ENCODE results near the gene CUL4A. TPM values are rescaled to one million over a fixed set of nuclear protein-coding genes. Genes with fewer than 3 reads are reported as not detected.

Gene CUL4A
- polyA plus RNA-seq, 4 donors = 30.2 to 80.1 (median 32.5) TPM

DNA sequence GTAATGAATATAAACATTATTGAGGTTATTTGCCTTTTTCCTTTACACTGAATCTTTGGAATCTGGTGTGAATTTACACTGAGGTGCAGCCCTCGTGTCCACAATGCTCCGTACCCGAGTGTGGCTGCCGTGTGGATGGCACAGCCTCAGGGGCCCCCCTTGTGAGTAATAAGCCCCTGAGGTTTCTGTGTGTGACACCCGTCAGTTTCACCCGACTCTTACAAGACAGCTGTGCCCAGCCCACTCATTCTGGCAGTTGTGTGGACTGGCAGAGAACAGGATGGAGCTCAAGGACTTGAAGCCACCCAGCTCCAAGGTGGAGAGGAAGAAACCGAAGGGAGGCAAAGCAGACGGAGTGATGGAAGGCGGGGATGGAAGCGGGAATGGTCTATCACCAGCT, 43.1 kb upstream of the CUL4A start:
- peaks cover 0 to 20% (median 0%) of the 10 kb centered on the region in 3 donors for H3K4me1 ChIP-seq (ENCODE audit: control insufficient read depth in 3 of 3, insufficient read depth in 2 of 3, low read depth in 1 of 3, low read length in 2 of 3)
- H3K27me3 ChIP-seq (ENCODE audit: control insufficient read depth in 3 of 3, insufficient read depth in 3 of 3, low read length in 3 of 3) = peaks cover 0 to 17% (median 8%) of the 10 kb centered on the region in 3 donors
- 87 to 95% (median 88%) methylated on average over 10 of the region's 10 CpGs for WGBS, 3 donors
- FAIRE-seq (no peak), DNase-seq (no peak)
- no peak overlapping the region for H3K4me3 ChIP-seq (ENCODE audit: low read depth in 1 of 3, low read length in 3 of 3)
- H3K9me3 ChIP-seq (ENCODE audit: control insufficient read depth in 2 of 2, insufficient read depth in 1 of 2, low read depth in 1 of 2, low read length in 1 of 2) = peaks cover 0 to 3% of the 10 kb centered on the region in 2 donors
- peaks cover 0 to 21% (median 0%) of the 10 kb centered on the region in 3 donors for H3K36me3 ChIP-seq (ENCODE audit: control insufficient read depth in 3 of 3, insufficient read depth in 2 of 3, low read depth in 1 of 3, low read length in 3 of 3)
- H3K27ac ChIP-seq (ENCODE audit: low read depth in 1 of 3, low read length in 2 of 3) = no peak overlapping the region

DNA sequence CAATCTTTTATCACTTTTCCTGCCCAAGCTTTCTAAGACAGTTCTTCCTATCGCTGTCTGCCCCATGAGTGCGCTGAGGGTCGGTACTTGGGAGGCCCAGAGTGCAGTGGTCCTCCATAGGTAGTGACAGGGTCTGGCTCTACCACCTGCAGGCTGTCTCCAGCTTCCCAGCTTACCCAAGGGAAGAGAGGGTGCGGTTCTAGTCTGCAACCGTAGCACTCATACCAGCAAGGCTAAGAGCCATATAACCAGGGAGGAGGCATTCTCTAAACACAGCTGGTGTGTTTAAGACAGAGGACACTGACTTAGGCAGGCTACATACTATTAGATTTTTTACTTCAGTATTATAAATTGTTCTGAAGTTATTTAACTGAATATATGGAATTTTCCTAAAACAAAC, 42.7 kb upstream of the CUL4A start:
- Histone ChIP-seq H3K27me3 (ENCODE audit: control insufficient read depth in 3 of 3, insufficient read depth in 3 of 3, low read length in 3 of 3) (peaks cover 0 to 13% (median 8%) of the 10 kb centered on the region in 3 donors), H3K9me3 (ENCODE audit: control insufficient read depth in 2 of 2, insufficient read depth in 1 of 2, low read depth in 1 of 2, low read length in 1 of 2) (peaks cover 0 to 3% of the 10 kb centered on the region in 2 donors), H3K4me3 (ENCODE audit: low read depth in 1 of 3, low read length in 3 of 3) (no peak overlapping the region), H3K4me1 (ENCODE audit: control insufficient read depth in 3 of 3, insufficient read depth in 2 of 3, low read depth in 1 of 3, low read length in 2 of 3) (peaks cover 0 to 24% (median 0%) of the 10 kb centered on the region in 3 donors), H3K27ac (ENCODE audit: low read depth in 1 of 3, low read length in 2 of 3) (no peak overlapping the region), H3K36me3 (ENCODE audit: control insufficient read depth in 3 of 3, insufficient read depth in 2 of 3, low read depth in 1 of 3, low read length in 3 of 3) (peaks cover 0 to 26% (median 0%) of the 10 kb centered on the region in 3 donors)
- DNase-seq (no peak), FAIRE-seq (no peak)
- 63 to 84% (median 79%) methylated on average over 5 of the region's 5 CpGs for WGBS, 3 donors

DNA sequence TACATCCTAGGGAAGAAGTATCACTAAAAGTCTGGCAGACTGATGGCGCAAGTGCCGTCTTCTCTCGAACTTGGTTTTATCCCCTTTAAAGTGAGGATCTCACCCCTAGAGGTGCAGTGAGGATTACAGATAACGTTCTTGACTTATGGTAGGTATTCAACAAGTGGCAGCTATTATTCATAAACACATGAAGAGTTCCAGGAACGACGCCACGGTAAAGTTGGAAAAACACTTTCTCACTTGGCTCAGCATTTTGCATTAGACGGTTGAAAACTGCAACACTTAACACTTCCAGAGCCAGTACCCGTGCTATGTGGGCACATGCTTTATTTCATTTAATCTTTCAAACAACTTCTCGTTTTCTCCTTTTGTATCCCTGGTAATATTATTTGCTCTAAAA, 42.3 kb upstream of the CUL4A start:
- peaks cover 0 to 12% (median 8%) of the 10 kb centered on the region in 3 donors for H3K27me3 ChIP-seq (ENCODE audit: control insufficient read depth in 3 of 3, insufficient read depth in 3 of 3, low read length in 3 of 3)
- no peak overlapping the region for H3K27ac ChIP-seq (ENCODE audit: low read depth in 1 of 3, low read length in 2 of 3)
- peaks cover 0 to 3% of the 10 kb centered on the region in 2 donors for H3K9me3 ChIP-seq (ENCODE audit: control insufficient read depth in 2 of 2, insufficient read depth in 1 of 2, low read depth in 1 of 2, low read length in 1 of 2)
- DNase-seq (no peak), FAIRE-seq (no peak)
- peaks cover 0 to 29% (median 0%) of the 10 kb centered on the region in 3 donors for H3K4me1 ChIP-seq (ENCODE audit: control insufficient read depth in 3 of 3, insufficient read depth in 2 of 3, low read depth in 1 of 3, low read length in 2 of 3)
- 90 to 97% (median 92%) methylated on average over 10 of the region's 10 CpGs for WGBS, 3 donors
- H3K36me3 ChIP-seq (ENCODE audit: control insufficient read depth in 3 of 3, insufficient read depth in 2 of 3, low read depth in 1 of 3, low read length in 3 of 3) = peaks cover 0 to 30% (median 0%) of the 10 kb centered on the region in 3 donors
- H3K4me3 ChIP-seq (ENCODE audit: low read depth in 1 of 3, low read length in 3 of 3) = no peak overlapping the region

DNA sequence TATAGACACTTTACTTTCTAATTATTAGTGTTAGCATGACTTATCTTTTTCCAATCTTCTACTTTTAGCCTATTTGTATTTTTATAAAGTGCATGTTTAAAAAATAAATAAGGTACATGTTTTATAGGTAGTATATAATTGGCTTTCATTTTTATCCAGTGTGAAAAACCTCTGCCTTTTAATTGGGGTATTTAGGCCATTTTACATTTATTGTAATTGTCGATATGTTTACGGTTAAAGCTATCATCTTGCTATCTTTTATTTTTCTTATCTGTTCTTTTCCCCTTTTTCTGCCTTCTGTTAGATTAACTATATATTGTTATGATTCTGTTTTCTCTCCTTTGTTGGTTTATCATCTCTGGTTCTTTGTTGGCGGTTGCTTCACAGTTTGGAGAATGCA, 41.8 kb upstream of the CUL4A start:
- Histone ChIP-seq H3K4me3 (ENCODE audit: low read depth in 1 of 3, low read length in 3 of 3) (no peak overlapping the region), H3K9me3 (ENCODE audit: control insufficient read depth in 2 of 2, insufficient read depth in 1 of 2, low read depth in 1 of 2, low read length in 1 of 2) (peaks cover 0 to 3% of the 10 kb centered on the region in 2 donors), H3K4me1 (ENCODE audit: control insufficient read depth in 3 of 3, insufficient read depth in 2 of 3, low read depth in 1 of 3, low read length in 2 of 3) (peaks cover 0 to 32% (median 0%) of the 10 kb centered on the region in 3 donors), H3K27me3 (ENCODE audit: control insufficient read depth in 3 of 3, insufficient read depth in 3 of 3, low read length in 3 of 3) (peaks cover 0 to 12% (median 8%) of the 10 kb centered on the region in 3 donors), H3K27ac (ENCODE audit: low read depth in 1 of 3, low read length in 2 of 3) (no peak overlapping the region), H3K36me3 (ENCODE audit: control insufficient read depth in 3 of 3, insufficient read depth in 2 of 3, low read depth in 1 of 3, low read length in 3 of 3) (peaks cover 0 to 35% (median 0%) of the 10 kb centered on the region in 3 donors)
- FAIRE-seq (no peak), DNase-seq (no peak)
- WGBS, 3 donors = 98 to 100% (median 99%) methylated on average over 3 of the region's 3 CpGs

DNA sequence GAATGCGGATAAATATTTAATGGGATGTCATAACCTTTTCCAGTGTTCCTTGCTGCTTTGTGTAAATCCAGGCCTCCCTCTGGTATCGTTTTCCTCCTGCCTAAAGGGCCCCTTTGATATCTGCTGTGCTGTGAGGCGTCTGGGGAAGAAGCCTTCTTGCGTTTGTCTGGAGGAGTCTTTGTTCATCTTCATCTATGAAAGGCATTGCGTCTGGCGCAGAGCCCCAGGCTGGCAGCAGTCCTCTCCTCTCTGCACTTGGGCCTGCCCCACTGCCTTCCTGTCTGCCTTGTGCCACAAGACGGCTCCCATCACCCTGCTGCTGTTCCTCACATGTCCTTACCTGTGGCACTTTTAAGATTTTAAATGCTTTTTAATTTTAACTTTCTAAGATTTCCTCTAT, 41.2 kb upstream of the CUL4A start:
- 89 to 97% (median 90%) methylated on average over 7 of the region's 7 CpGs for WGBS, 3 donors
- FAIRE-seq = no peak
- peaks cover 0 to 28% (median 0%) of the 10 kb centered on the region in 3 donors for H3K4me1 ChIP-seq (ENCODE audit: control insufficient read depth in 3 of 3, insufficient read depth in 2 of 3, low read depth in 1 of 3, low read length in 2 of 3)

DNA sequence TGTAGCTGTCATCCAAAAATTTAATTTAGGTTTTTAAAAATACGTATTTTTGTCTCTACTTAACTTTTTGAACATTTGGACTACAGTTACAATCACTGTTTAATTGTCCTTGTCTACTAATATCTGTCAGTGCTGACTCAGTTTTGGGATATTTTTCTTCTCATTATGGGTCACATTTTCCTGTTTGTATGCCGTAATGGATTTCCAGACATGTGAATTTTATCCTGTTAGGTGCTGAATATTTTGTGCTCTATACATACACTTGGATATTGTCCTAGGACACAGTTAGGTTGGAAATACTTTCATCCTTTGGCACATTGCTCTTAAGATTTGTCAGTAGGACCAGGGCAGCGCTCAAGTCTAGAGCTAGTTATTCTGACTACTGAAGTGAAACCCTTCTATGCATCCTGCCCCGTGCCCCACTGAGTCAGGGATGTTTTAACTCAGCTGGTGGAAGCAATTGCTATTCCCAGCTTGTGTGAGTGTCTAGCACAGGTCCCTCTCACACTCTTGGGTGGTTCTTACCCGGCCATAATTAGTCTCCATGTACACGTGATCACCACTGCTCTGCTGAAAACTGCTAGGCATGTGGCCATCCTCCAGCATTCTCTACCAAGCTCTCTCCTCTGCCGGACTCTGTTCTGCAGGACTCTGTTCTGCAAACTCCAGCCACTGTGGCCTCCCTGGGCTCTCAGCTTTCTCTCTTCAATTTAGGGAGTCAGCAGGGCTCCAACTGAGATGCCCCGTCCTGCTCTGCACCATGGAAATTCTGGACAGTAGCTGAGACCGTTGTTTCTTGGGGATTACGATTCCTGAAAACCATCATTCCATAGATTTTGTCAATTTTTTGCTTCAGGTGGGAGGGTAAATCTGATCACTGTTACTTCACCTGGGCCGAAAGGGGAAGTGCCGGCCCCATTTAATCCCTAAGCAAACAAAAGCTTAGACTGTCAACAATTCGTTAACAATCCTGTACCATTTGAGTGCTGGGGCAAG, 39.8 kb upstream of the CUL4A start:
- no peak overlapping the region for H3K27ac ChIP-seq (ENCODE audit: low read depth in 1 of 3, low read length in 2 of 3)
- peak in 1 of 2 donors; percentile 62 for DNase-seq
- peaks cover 0 to 27% (median 0%) of the 10 kb centered on the region in 3 donors for H3K4me1 ChIP-seq (ENCODE audit: control insufficient read depth in 3 of 3, insufficient read depth in 2 of 3, low read depth in 1 of 3, low read length in 2 of 3)
- peaks cover 0 to 43% (median 0%) of the 10 kb centered on the region in 3 donors for H3K36me3 ChIP-seq (ENCODE audit: control insufficient read depth in 3 of 3, insufficient read depth in 2 of 3, low read depth in 1 of 3, low read length in 3 of 3)
- H3K27me3 ChIP-seq (ENCODE audit: control insufficient read depth in 3 of 3, insufficient read depth in 3 of 3, low read length in 3 of 3) = no peaks in the 10 kb centered on the region
- 53 to 80% (median 73%) methylated on average over 13 of the region's 13 CpGs for WGBS, 3 donors
- FAIRE-seq = no peak
- H3K4me3 ChIP-seq (ENCODE audit: low read depth in 1 of 3, low read length in 3 of 3) = no peak overlapping the region
- H3K9me3 ChIP-seq (ENCODE audit: control insufficient read depth in 2 of 2, insufficient read depth in 1 of 2, low read depth in 1 of 2, low read length in 1 of 2) = peaks cover 0 to 3% of the 10 kb centered on the region in 2 donors

More for the DNA sequence above, 41.2 kb upstream of the CUL4A start:
- H3K36me3 ChIP-seq (ENCODE audit: control insufficient read depth in 3 of 3, insufficient read depth in 2 of 3, low read depth in 1 of 3, low read length in 3 of 3) = peaks cover 0 to 40% (median 0%) of the 10 kb centered on the region in 3 donors
- no peak for DNase-seq
- H3K4me3 ChIP-seq (ENCODE audit: low read depth in 1 of 3, low read length in 3 of 3) = no peak overlapping the region
- peaks cover 0 to 5% (median 4%) of the 10 kb centered on the region in 3 donors for H3K27me3 ChIP-seq (ENCODE audit: control insufficient read depth in 3 of 3, insufficient read depth in 3 of 3, low read length in 3 of 3)
- peaks cover 0 to 3% of the 10 kb centered on the region in 2 donors for H3K9me3 ChIP-seq (ENCODE audit: control insufficient read depth in 2 of 2, insufficient read depth in 1 of 2, low read depth in 1 of 2, low read length in 1 of 2)
- H3K27ac ChIP-seq (ENCODE audit: low read depth in 1 of 3, low read length in 2 of 3) = no peak overlapping the region

DNA sequence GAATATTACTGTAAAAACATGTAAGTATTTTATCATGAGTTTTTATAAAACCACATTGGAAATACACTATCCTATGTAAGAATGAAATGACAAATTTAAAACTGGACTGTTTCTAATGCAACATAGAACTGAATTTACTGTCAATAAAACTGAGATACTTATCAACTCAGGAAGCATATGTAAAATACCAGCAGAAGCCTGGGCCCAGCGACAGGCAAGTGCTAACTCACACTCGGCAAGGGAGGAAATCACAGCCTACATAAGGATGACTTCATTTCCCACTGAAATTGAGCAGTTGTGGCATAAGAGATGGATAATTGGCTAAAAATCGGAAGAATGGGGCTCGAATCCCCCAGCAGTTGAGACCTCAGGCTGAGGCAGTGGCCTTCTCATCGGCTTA, 38.9 kb upstream of the CUL4A start:
- H3K27me3 ChIP-seq (ENCODE audit: control insufficient read depth in 3 of 3, insufficient read depth in 3 of 3, low read length in 3 of 3) = no peaks in the 10 kb centered on the region
- peak in 1 of 2 donors; percentile 26 for DNase-seq
- H3K36me3 ChIP-seq (ENCODE audit: control insufficient read depth in 3 of 3, insufficient read depth in 2 of 3, low read depth in 1 of 3, low read length in 3 of 3) = peaks cover 0 to 49% (median 1%) of the 10 kb centered on the region in 3 donors
- H3K27ac ChIP-seq (ENCODE audit: low read depth in 1 of 3, low read length in 2 of 3) = no peak overlapping the region
- peaks cover 0 to 3% of the 10 kb centered on the region in 2 donors for H3K9me3 ChIP-seq (ENCODE audit: control insufficient read depth in 2 of 2, insufficient read depth in 1 of 2, low read depth in 1 of 2, low read length in 1 of 2)
- FAIRE-seq = no peak
- WGBS, 3 donors = 44 to 66% (median 57%) methylated on average over 5 of the region's 5 CpGs
- peaks cover 0 to 27% (median 0%) of the 10 kb centered on the region in 3 donors for H3K4me1 ChIP-seq (ENCODE audit: control insufficient read depth in 3 of 3, insufficient read depth in 2 of 3, low read depth in 1 of 3, low read length in 2 of 3)
- no peak overlapping the region for H3K4me3 ChIP-seq (ENCODE audit: low read depth in 1 of 3, low read length in 3 of 3)

DNA sequence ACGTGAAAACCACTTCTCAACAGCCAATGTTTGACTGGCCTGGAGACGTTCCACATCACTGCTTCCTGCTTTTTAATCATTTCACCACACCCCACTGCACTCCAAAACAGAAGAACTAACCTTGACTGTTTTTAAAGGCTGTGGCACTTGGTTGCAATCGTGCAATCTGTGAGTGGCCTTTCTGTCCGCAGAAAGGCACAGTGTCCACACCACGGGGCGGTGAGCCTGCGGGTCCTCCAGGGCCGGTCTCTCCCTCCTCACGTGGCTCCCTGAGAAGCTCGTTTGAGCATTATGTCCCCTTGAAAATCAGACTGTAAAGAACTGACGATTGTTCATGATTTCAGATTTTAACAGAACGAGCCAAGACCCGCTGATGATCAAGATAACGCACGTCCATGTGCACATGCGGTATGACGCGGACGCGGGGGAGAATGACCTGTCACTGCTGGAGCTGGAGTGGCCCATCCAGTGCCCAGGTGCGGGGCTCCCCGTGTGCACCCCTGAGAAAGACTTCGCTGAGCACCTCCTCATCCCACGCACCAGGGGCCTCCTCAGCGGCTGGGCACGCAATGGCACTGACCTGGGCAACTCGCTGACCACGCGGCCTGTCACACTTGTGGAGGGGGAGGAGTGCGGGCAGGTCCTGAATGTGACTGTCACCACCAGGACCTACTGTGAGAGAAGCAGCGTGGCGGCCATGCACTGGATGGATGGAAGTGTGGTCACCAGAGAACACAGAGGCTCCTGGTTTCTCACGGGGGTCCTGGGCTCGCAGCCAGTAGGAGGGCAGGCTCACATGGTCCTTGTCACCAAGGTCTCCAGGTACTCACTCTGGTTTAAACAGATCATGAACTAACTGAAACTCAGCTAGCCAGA, 37.9 kb upstream of the CUL4A start:
- Histone ChIP-seq H3K4me1 (ENCODE audit: control insufficient read depth in 3 of 3, insufficient read depth in 2 of 3, low read depth in 1 of 3, low read length in 2 of 3) (peaks cover 0 to 27% (median 0%) of the 10 kb centered on the region in 3 donors), H3K9me3 (ENCODE audit: control insufficient read depth in 2 of 2, insufficient read depth in 1 of 2, low read depth in 1 of 2, low read length in 1 of 2) (peaks cover 0 to 3% of the 10 kb centered on the region in 2 donors), H3K27ac (ENCODE audit: low read depth in 1 of 3, low read length in 2 of 3) (no peak overlapping the region), H3K36me3 (ENCODE audit: control insufficient read depth in 3 of 3, insufficient read depth in 2 of 3, low read depth in 1 of 3, low read length in 3 of 3) (peaks cover 0 to 59% (median 8%) of the 10 kb centered on the region in 3 donors), H3K27me3 (ENCODE audit: control insufficient read depth in 3 of 3, insufficient read depth in 3 of 3, low read length in 3 of 3) (no peaks in the 10 kb centered on the region), H3K4me3 (ENCODE audit: low read depth in 1 of 3, low read length in 3 of 3) (no peak overlapping the region)
- FAIRE-seq (no peak), DNase-seq (no peak)
- 89 to 92% (median 91%) methylated on average over 34 of the region's 34 CpGs for WGBS, 3 donors
